HFFc6 (cell line): ENCODE data around the gene EFCAB6. TPM values are rescaled to one million over a fixed set of nuclear protein-coding genes. Genes with fewer than 3 reads are reported as not detected.

Experiments used
- DNase-seq: peaks from one replicate; pipeline ENCODE4 v3.0.0-alpha.2; 2018
- H3K27ac Mint-ChIP-seq: 2 replicates; pipeline ENCODE4 v1.8.0; 2020; ENCODE audit warnings: mild to moderate bottlenecking, mixed read lengths
- H3K27me3 Mint-ChIP-seq: 2 replicates; pipeline ENCODE4 v1.8.0; 2021; ENCODE audit warnings: mild to moderate bottlenecking, moderate library complexity, mixed read lengths; ENCODE audit not compliant: insufficient read depth
- H3K36me3 Mint-ChIP-seq: 2 replicates; pipeline ENCODE4 v1.8.0; 2021; ENCODE audit warnings: low read depth, mixed read lengths
- H3K4me1 Mint-ChIP-seq: 2 replicates; pipeline ENCODE4 v1.8.0; 2020; ENCODE audit warnings: low read depth, mixed read lengths
- H3K4me3 Mint-ChIP-seq: 2 replicates; pipeline ENCODE4 v1.8.0; 2020; ENCODE audit warnings: mild to moderate bottlenecking, moderate library complexity, mixed read lengths
- H3K9me3 Mint-ChIP-seq: 2 replicates; pipeline ENCODE4 v1.8.0; 2020; ENCODE audit warnings: mild to moderate bottlenecking, mixed read lengths
- total RNA-seq, 6 experiments: library from RNA; stranded (reverse); fragmentation: NEBNext Ultra II Directional; extraction: Animal tissue kit (Norgen Biotek cat#: 25700); gene quantifications; 2 replicates in 1 of 6; 3 replicates in 5 of 6; pipeline ENCODE4 v1.2.3, GENCODE V29; 2021
- TF ChIP-seq, protein P1 (sequence below): fragments of 200-600 bp; sonication (generic); IDR thresholded peaks from 2 replicates; pipeline ENCODE4 v1.5.0; 2021; ENCODE audit warnings: antibody characterized with exemption, mild to moderate bottlenecking

EFCAB6 gene
- total RNA-seq, 6 experiments from 2014 or later = 0.33 to 0.95 (median 0.64) TPM

DNA sequence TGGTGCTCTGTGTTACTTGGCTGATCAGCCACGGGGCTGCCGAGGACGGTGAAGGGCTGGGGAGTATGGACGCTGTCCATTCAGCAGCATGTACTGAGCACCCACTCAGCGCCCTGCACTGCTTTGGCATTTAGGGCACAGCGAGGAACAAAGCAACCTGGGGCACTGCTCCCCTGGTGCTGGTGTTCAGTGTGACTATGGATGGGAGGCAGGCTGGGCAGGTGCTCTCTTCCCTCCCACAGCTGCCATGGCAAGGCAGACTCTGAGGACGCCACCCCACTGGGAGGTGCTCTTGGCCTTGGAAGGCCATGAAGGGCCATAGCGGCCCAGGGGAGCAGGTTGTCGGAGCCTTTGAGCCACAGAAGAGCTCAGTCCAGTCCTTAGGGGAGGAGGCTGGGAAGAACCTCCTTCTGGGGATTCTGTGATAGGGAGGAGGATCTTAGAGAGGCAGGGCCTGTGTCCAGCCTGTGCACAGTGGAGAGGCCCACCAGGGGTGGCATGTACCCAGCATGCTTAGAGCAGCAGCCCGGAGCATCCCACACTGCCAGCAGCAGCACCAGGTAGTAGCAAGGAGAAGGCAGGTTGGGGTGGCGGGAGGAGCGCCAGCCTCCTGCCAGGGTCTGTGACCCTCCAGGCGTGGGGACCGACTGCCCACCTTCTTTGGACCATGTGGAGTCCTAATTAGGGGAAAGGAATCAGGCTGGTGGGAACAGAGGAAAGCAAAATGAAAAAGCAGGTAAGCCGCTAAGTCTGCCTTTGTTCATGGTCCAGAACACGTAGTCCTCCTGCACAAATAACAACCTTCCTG is 258.4 kb downstream of the EFCAB6 start:
- Mint-ChIP-seq H3K27me3 (peaks cover 3% of the 10 kb centered on the region; the same call in 1 of the 2 replicates), H3K36me3 (peaks cover 14% of the 10 kb centered on the region; the same call in 1 of the 2 replicates), H3K27ac (no peak overlapping the region), H3K4me1 (no peaks in the 10 kb centered on the region), H3K4me3 (no peak overlapping the region), H3K9me3 (peaks cover 62% of the 10 kb centered on the region)
- DNase-seq = no peak
- TF ChIP-seq, protein P1, sequence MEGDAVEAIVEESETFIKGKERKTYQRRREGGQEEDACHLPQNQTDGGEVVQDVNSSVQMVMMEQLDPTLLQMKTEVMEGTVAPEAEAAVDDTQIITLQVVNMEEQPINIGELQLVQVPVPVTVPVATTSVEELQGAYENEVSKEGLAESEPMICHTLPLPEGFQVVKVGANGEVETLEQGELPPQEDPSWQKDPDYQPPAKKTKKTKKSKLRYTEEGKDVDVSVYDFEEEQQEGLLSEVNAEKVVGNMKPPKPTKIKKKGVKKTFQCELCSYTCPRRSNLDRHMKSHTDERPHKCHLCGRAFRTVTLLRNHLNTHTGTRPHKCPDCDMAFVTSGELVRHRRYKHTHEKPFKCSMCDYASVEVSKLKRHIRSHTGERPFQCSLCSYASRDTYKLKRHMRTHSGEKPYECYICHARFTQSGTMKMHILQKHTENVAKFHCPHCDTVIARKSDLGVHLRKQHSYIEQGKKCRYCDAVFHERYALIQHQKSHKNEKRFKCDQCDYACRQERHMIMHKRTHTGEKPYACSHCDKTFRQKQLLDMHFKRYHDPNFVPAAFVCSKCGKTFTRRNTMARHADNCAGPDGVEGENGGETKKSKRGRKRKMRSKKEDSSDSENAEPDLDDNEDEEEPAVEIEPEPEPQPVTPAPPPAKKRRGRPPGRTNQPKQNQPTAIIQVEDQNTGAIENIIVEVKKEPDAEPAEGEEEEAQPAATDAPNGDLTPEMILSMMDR = no peak

DNA sequence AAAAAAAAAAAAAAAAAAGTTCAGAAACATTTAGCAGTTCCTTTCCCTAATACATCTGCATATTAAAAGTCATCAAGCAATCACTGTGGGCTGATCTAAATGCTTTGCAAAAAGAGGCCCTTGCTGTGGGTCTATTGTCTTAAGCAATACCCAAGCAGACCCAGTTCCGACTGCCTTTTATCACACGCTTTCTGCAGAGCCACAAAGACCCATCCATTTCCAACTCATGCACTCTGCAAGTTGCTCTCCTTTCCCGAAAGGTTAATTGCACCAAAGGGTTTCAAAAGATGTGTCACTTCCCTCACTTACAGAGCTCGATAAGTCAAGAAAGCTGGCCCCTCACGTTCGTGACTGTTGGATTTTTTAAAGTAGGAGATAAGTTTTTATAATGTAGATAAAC is 261.4 kb downstream of the EFCAB6 start:
- Mint-ChIP-seq H3K27me3 (peaks cover 3% of the 10 kb centered on the region; the same call in 1 of the 2 replicates), H3K36me3 (peaks cover 19% of the 10 kb centered on the region), H3K4me1 (no peaks in the 10 kb centered on the region), H3K4me3 (no peak overlapping the region), H3K27ac (no peak overlapping the region), H3K9me3 (peaks cover 64% of the 10 kb centered on the region)
- TF ChIP-seq, protein P1 = no peak
- DNase-seq = no peak

DNA sequence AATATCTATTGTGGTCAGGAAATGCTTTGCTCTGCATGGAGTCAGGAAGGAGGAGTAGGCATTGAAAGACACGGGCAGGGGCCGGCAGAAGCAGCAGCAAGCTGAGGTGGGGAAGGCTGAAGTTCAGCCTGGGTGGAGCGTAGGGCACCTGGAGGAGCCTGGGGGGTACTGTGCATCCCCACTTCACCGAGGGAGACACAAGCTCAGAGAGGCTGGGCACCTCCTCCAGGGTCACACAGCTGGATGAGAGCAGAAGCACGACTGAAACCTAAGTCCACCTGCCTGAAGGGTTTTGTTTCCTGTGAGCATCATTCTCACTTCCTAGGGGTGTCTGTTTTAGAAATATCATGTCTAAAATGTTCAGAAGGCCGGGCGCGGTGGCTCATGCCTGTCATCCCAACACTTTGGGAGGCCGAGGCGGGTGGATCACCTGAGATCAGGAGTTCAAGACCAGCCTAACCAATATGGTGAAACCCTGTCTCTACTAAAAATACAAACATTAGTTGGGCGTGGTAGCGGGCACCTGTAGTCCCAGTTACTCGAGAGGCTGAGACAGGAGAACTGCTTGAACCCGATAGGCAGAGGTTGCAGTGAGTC is 262.0 kb downstream of the EFCAB6 start:
- Mint-ChIP-seq H3K9me3 (peaks cover 60% of the 10 kb centered on the region), H3K36me3 (peaks cover 19% of the 10 kb centered on the region), H3K4me1 (no peaks in the 10 kb centered on the region), H3K27ac (no peak overlapping the region), H3K27me3 (peaks cover 3% of the 10 kb centered on the region; the same call in 1 of the 2 replicates), H3K4me3 (no peak overlapping the region)
- TF ChIP-seq, protein P1 = no peak
- DNase-seq = no peak

DNA sequence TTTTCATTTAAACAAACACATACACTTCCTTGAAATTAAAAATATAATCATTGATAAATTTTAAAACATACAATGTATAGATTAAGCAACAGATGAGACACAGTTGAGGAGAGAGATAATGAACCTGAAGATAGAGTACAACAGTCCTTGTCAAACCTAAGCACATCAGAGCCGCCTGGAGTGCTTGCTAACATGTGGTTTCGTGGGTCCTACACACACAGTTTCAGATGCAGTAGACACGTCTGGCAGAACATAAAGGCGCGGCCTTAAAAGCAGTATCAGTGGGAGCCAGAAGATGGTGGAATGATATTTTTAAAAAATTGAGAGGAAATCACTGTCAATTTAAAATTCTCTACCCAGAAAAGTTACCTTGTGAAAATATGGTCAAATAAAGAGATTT is 265.9 kb downstream of the EFCAB6 start:
- peaks cover 60% of the 10 kb centered on the region for H3K9me3 Mint-ChIP-seq
- H3K36me3 Mint-ChIP-seq = peaks cover 11% of the 10 kb centered on the region
- no peaks in the 10 kb centered on the region; the same call in none of the 2 replicates for H3K27me3 Mint-ChIP-seq
- H3K27ac Mint-ChIP-seq = no peak overlapping the region
- H3K4me3 Mint-ChIP-seq = no peak overlapping the region
- TF ChIP-seq, protein P1 = no peak
- no peak for DNase-seq
- H3K4me1 Mint-ChIP-seq = no peaks in the 10 kb centered on the region

DNA sequence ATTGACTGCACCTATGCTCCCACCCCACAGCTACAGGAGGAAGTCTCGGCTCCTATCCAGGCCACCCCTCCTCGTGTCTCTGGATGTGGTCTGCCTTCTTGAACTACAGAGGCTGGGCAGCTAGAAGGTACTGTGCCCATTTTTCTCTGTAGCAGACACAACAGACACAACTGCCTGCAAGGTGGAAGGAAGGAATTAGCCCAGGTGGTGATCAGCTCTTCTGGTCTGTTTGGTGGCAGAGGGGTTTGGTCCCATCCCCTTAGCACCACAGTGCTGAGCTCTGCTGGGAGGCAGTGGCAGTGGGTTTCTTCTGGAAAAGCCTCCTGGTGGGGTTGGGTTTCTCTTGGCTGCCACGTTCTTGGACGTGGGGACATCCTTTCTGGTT is 267.8 kb downstream of the EFCAB6 start:
- no peaks in the 10 kb centered on the region for H3K4me1 Mint-ChIP-seq
- TF ChIP-seq, protein P1 = no peak
- no peak overlapping the region for H3K27ac Mint-ChIP-seq
- no peak overlapping the region for H3K4me3 Mint-ChIP-seq
- DNase-seq = no peak
- H3K27me3 Mint-ChIP-seq = no peaks in the 10 kb centered on the region; the same call in none of the 2 replicates
- H3K9me3 Mint-ChIP-seq = peaks cover 71% of the 10 kb centered on the region
- H3K36me3 Mint-ChIP-seq = peaks cover 11% of the 10 kb centered on the region
